H9 (cell line): ENCODE data around the gene CDK14. TPM values are rescaled to one million over a fixed set of nuclear protein-coding genes. Genes with fewer than 3 reads are reported as not detected.

Source experiments
- DNase-seq: peaks from one replicate; pipeline ENCODE4 v3.0.0-alpha.2; 2017
- H2AFZ ChIP-seq: one replicate; pipeline ENCODE4 v1.6.1; 2013; ENCODE audit warnings: mild to moderate bottlenecking, low read length, control low read depth, moderate library complexity
- H2AK5ac ChIP-seq: 2 replicates; pipeline ENCODE4 v1.6.1; 2013; ENCODE audit warnings: low read length, control low read depth, mixed read lengths; ENCODE audit not compliant: insufficient read length
- H2BK120ac ChIP-seq: one replicate; pipeline ENCODE4 v1.6.1; 2013; ENCODE audit warnings: low read depth, mild to moderate bottlenecking, low read length, control low read depth, inconsistent platforms; ENCODE audit not compliant: poor library complexity, severe bottlenecking
- H2BK12ac ChIP-seq: 2 replicates; pipeline ENCODE4 v1.6.1; 2013; ENCODE audit warnings: low read length, control low read depth, mixed read lengths, low read depth; ENCODE audit not compliant: insufficient read length
- H2BK15ac ChIP-seq: 2 replicates; pipeline ENCODE4 v1.6.1; 2013; ENCODE audit warnings: low read depth, low read length, control low read depth
- H2BK20ac ChIP-seq: one replicate; pipeline ENCODE4 v1.6.1; 2013; ENCODE audit warnings: low read depth, mild to moderate bottlenecking, low read length, control low read depth, inconsistent platforms; ENCODE audit not compliant: poor library complexity, severe bottlenecking
- H2BK5ac ChIP-seq: 2 replicates; pipeline ENCODE4 v1.6.1; 2013; ENCODE audit warnings: low read length, control low read depth, mixed read lengths; ENCODE audit not compliant: insufficient read length
- H3K14ac ChIP-seq: 2 replicates; pipeline ENCODE4 v1.6.1; 2013; ENCODE audit warnings: low read length, control low read depth; ENCODE audit not compliant: insufficient read depth
- H3K18ac ChIP-seq: 2 replicates; pipeline ENCODE4 v1.6.1; 2013; ENCODE audit warnings: low read depth, mild to moderate bottlenecking, mixed read lengths, low read length, control low read depth; ENCODE audit not compliant: insufficient read length
- H3K23ac ChIP-seq: 2 replicates; pipeline ENCODE4 v1.6.1; 2013; ENCODE audit warnings: low read length, control low read depth, mixed read lengths, low read depth; ENCODE audit not compliant: insufficient read length
- H3K23me2 ChIP-seq: 2 replicates; pipeline ENCODE4 v1.6.1; 2013; ENCODE audit warnings: low read depth, mild to moderate bottlenecking, mixed read lengths, low read length, control low read depth; ENCODE audit not compliant: insufficient read length, poor library complexity, severe bottlenecking
- H3K27ac ChIP-seq: 2 replicates; pipeline ENCODE4 v1.5.1; 2013; ENCODE audit warnings: low read length, control low read depth, mixed read lengths, low read depth; ENCODE audit not compliant: insufficient read length
- H3K27me3 ChIP-seq: 2 replicates; pipeline ENCODE4 v1.6.1; 2013; ENCODE audit warnings: low read length, control low read depth, inconsistent platforms; ENCODE audit not compliant: insufficient read depth
- H3K4ac ChIP-seq: 2 replicates; pipeline ENCODE4 v1.6.1; 2013; ENCODE audit warnings: low read depth, mild to moderate bottlenecking, control low read depth, inconsistent platforms, low read length, moderate library complexity
- H3K4me1 ChIP-seq: 2 replicates; pipeline ENCODE4 v1.6.1; 2013; ENCODE audit warnings: low read length, control low read depth, inconsistent platforms; ENCODE audit not compliant: insufficient read depth
- H3K4me2 ChIP-seq: 2 replicates; pipeline ENCODE4 v1.6.1; 2013; ENCODE audit warnings: low read length, control low read depth, mixed read lengths; ENCODE audit not compliant: insufficient read length, insufficient read depth
- H3K56ac ChIP-seq: 2 replicates; pipeline ENCODE4 v1.6.1; 2013; ENCODE audit warnings: low read depth, mild to moderate bottlenecking, mixed read lengths, low read length, control low read depth; ENCODE audit not compliant: insufficient read length
- H3K79me1 ChIP-seq: 2 replicates; pipeline ENCODE4 v1.6.1; 2013; ENCODE audit warnings: low read depth, mild to moderate bottlenecking, moderate library complexity, low read length, control low read depth, inconsistent platforms; ENCODE audit not compliant: insufficient read depth, poor library complexity, severe bottlenecking
- H3K79me2 ChIP-seq: 2 replicates; pipeline ENCODE4 v1.6.1; 2013; ENCODE audit warnings: low read length, control low read depth, inconsistent platforms; ENCODE audit not compliant: insufficient read depth
- H3K9ac ChIP-seq: 2 replicates; pipeline ENCODE4 v1.6.1; 2013; ENCODE audit warnings: low read length, control low read depth, mixed read lengths; ENCODE audit not compliant: insufficient read length; ENCODE audit errors: extremely low read depth
- H3K9me3 ChIP-seq: one replicate; pipeline ENCODE4 v1.6.1; 2013; ENCODE audit warnings: low read depth, low read length, inconsistent platforms; ENCODE audit not compliant: control insufficient read depth
- H3T11ph ChIP-seq: one replicate; pipeline ENCODE4 v1.6.1; 2013; ENCODE audit warnings: mild to moderate bottlenecking, low read length, control low read depth, inconsistent platforms
- H4K20me1 ChIP-seq: one replicate; pipeline ENCODE4 v1.6.1; 2013; ENCODE audit not compliant: control insufficient read depth, insufficient read length, insufficient read depth
- H4K5ac ChIP-seq: 2 replicates; pipeline ENCODE4 v1.6.1; 2013; ENCODE audit warnings: low read depth, mild to moderate bottlenecking, mixed read lengths, low read length, control low read depth; ENCODE audit not compliant: insufficient read length
- H4K8ac ChIP-seq: replicated peaks from 2 replicates; pipeline ENCODE4 v1.6.1; 2013; ENCODE audit warnings: low read length, control low read depth, mixed read lengths, low read depth; ENCODE audit not compliant: insufficient read length
- H4K91ac ChIP-seq: 2 replicates; pipeline ENCODE4 v1.6.1; 2013; ENCODE audit warnings: low read depth, mild to moderate bottlenecking, moderate library complexity, mixed read lengths, low read length, control low read depth; ENCODE audit not compliant: insufficient read length
- H3K27ac Mint-ChIP-seq, 3 experiments: 2 replicates in 2 of 3; 3 replicates in 1 of 3; pipeline ENCODE4 v1.8.0; 2020 to 2021; ENCODE audit warnings: mixed read lengths in 3 of 3, mild to moderate bottlenecking in 1 of 3, moderate library complexity in 1 of 3
- H3K27me3 Mint-ChIP-seq: 2 replicates; pipeline ENCODE4 v1.8.0; 2021; ENCODE audit warnings: low read depth, mild to moderate bottlenecking, moderate library complexity, mixed read lengths
- H3K36me3 Mint-ChIP-seq, 3 experiments: 2 replicates in 2 of 3; 3 replicates in 1 of 3; pipeline ENCODE4 v1.8.0; 2020 to 2021; ENCODE audit warnings: low read depth in 3 of 3, mixed read lengths in 3 of 3; ENCODE audit not compliant: insufficient read depth in 1 of 3
- H3K4me1 Mint-ChIP-seq, 2 experiments: 2 replicates each; pipeline ENCODE4 v1.8.0; 2020; ENCODE audit warnings: mixed read lengths in 2 of 2
- H3K4me3 Mint-ChIP-seq, 2 experiments: 2 replicates in 1 of 2; 3 replicates in 1 of 2; pipeline ENCODE4 v1.8.0; 2020 to 2021; ENCODE audit warnings: mild to moderate bottlenecking in 2 of 2, mixed read lengths in 2 of 2, moderate library complexity in 1 of 2
- H3K9me3 Mint-ChIP-seq, 2 experiments: 2 replicates in 1 of 2; 3 replicates in 1 of 2; pipeline ENCODE4 v1.8.0; 2020; ENCODE audit warnings: mild to moderate bottlenecking in 2 of 2, mixed read lengths in 2 of 2, moderate library complexity in 1 of 2
- WGBS: extraction: QIAGEN DNeasy Blood & Tissue Kit; methylation state at CpG from one replicate; pipeline ENCODE4 v1.1.7; 2013; ENCODE audit warnings: missing lambda C conversion rate, low lambda C conversion rate, mixed read lengths; ENCODE audit not compliant: insufficient read length; ENCODE audit errors: extremely low coverage; 5-methylcytosine and 5-hydroxymethylcytosine counted together
- total RNA-seq: library from RNA; stranded (reverse); gene quantifications from 2 replicates; pipeline ENCODE4 v1.2.1, GENCODE V29; 2021
- TF ChIP-seq, protein P1 (sequence below): fragments of 200-600 bp; sonication (generic); conservative IDR thresholded peaks from 3 replicates; pipeline ENCODE4 v1.8.0; 2021; ENCODE audit warnings: antibody characterized with exemption, mild to moderate bottlenecking

CDK14 gene
- total RNA-seq, 1 experiment from 2014 or later, result 23.9 TPM

DNA sequence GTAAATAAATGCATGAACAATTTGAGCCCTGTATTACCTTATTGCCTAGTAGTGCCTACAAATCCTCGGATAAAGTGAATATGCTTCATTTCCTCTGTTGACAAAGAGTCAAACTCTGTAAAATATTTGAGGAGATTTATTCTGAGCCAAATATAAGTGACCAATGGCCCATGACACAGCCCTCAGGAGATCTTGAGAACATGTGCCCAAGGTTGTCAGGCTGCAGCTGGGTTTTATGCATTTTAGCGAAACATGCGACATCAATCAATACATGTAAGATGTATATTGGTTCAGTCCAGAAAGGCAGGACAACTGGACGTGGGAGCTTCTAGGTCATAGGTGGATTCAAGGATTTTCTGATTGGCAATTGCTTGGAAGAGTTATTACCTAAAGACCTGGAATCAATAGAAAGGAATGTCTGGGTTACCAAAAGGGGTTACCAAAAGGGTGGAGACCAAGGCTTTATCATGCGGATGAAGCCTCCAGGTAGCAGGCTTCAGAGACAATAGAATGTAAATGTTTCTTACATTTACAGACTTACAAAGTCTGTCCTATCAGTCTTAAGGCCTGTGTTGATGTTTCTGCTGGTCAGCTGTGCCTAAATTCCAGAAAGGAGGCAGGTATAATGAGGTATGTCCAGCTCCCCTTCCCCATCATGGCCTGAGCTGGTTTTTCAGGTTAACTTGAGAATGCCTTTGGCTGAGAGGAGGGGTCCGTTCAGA lies 448.0 kb downstream of the CDK14 start:
- Mint-ChIP-seq H3K9me3 (no peaks in the 10 kb centered on the region), H3K4me3 (peak overlapping the region; percentile 18 to 30; a peak in 3 of 5 replicates), H3K36me3 (peaks cover 0 to under 1% (median 0%) of the 10 kb centered on the region in 3 experiments; a peak in 1 of 7 replicates), H3K4me1 (peaks cover 41 to 42% of the 10 kb centered on the region in 2 experiments), H3K27ac (peak overlapping the region in 2 of 3 experiments; percentile 35 to 73; a peak in 3 of 7 replicates), H3K27me3 (peaks cover 6% of the 10 kb centered on the region)
- no peak overlapping the region for H2BK15ac ChIP-seq
- H2BK5ac ChIP-seq, result no peak overlapping the region
- H3K79me2 ChIP-seq, result no peaks in the 10 kb centered on the region
- peaks cover 17% of the 10 kb centered on the region; the same call in 1 of the 2 replicates for H3K4me1 ChIP-seq
- H2BK20ac ChIP-seq, result no peak overlapping the region
- no peaks in the 10 kb centered on the region for H3K79me1 ChIP-seq
- no peak overlapping the region for H3K14ac ChIP-seq
- no peak overlapping the region for H3K23ac ChIP-seq
- H3K9ac ChIP-seq, result no peak overlapping the region
- H3K27me3 ChIP-seq, result no peaks in the 10 kb centered on the region
- no peak overlapping the region for H3K18ac ChIP-seq
- no CpG with 5 or more reads among the region's 6 CpGs for WGBS
- H2BK12ac ChIP-seq, result no peak overlapping the region
- H4K8ac ChIP-seq, result no peak overlapping the region
- no peak overlapping the region for H4K5ac ChIP-seq
- no peak overlapping the region for H4K91ac ChIP-seq
- DNase-seq, result peak; percentile 58
- H3K9me3 ChIP-seq, result no peaks in the 10 kb centered on the region
- H4K20me1 ChIP-seq, result no peaks in the 10 kb centered on the region
- H3K27ac ChIP-seq, result no peak overlapping the region
- no peak overlapping the region for H3K56ac ChIP-seq
- no peak overlapping the region for H2BK120ac ChIP-seq
- peak overlapping the region; percentile 29 for H3K4me2 ChIP-seq
- TF ChIP-seq, protein P1, sequence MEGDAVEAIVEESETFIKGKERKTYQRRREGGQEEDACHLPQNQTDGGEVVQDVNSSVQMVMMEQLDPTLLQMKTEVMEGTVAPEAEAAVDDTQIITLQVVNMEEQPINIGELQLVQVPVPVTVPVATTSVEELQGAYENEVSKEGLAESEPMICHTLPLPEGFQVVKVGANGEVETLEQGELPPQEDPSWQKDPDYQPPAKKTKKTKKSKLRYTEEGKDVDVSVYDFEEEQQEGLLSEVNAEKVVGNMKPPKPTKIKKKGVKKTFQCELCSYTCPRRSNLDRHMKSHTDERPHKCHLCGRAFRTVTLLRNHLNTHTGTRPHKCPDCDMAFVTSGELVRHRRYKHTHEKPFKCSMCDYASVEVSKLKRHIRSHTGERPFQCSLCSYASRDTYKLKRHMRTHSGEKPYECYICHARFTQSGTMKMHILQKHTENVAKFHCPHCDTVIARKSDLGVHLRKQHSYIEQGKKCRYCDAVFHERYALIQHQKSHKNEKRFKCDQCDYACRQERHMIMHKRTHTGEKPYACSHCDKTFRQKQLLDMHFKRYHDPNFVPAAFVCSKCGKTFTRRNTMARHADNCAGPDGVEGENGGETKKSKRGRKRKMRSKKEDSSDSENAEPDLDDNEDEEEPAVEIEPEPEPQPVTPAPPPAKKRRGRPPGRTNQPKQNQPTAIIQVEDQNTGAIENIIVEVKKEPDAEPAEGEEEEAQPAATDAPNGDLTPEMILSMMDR, result no peak
- no peaks in the 10 kb centered on the region for H3K23me2 ChIP-seq
- no peak overlapping the region for H3T11ph ChIP-seq
- no peak overlapping the region for H3K4ac ChIP-seq
- no peak overlapping the region for H2AFZ ChIP-seq
- no peak overlapping the region for H2AK5ac ChIP-seq
